WTC11 (cell line): ENCODE results near the gene ARPC1A.

Source experiments
- ATF1 ChIP-seq: sonication (generic); formaldehyde crosslinking; IDR thresholded peaks from 2 replicates; pipeline ENCODE4 v1.8.1; 2023; ENCODE audit warnings: mild to moderate bottlenecking, moderate library complexity, missing genetic modification reagents
- CBFB ChIP-seq: sonication (generic); formaldehyde crosslinking; IDR thresholded peaks from 2 replicates; pipeline ENCODE4 v1.8.1; 2022; ENCODE audit warnings: mild to moderate bottlenecking, low read depth, missing genetic modification reagents
- JAZF1 ChIP-seq: fragments of 250-450 bp; sonication (Bioruptor Pico); IDR thresholded peaks from 2 replicates; pipeline ENCODE4 v1.9.0; 2021; ENCODE audit warnings: moderate library complexity, mild to moderate bottlenecking, inconsistent platforms
- NFATC4 ChIP-seq: fragments of 250-450 bp; sonication (Bioruptor Pico); IDR thresholded peaks from 2 replicates; pipeline ENCODE4 v1.9.0; 2021; ENCODE audit warnings: mild to moderate bottlenecking
- NR1H2 ChIP-seq: sonication (generic); formaldehyde crosslinking; IDR thresholded peaks from 2 replicates; pipeline ENCODE4 v1.9.0; 2021; ENCODE audit warnings: mild to moderate bottlenecking, moderate library complexity, missing genetic modification reagents
- NR2C2 ChIP-seq: sonication (generic); formaldehyde crosslinking; IDR thresholded peaks from 2 replicates; pipeline ENCODE4 v1.8.0; 2022; ENCODE audit warnings: mild to moderate bottlenecking, missing genetic modification reagents
- RELA ChIP-seq: sonication (generic); formaldehyde crosslinking; IDR thresholded peaks from 2 replicates; pipeline ENCODE4 v1.8.1; 2022; ENCODE audit warnings: missing genetic modification reagents, mild to moderate bottlenecking, borderline replicate concordance
- TF ChIP-seq, protein P1 (sequence below): fragments of 200-600 bp; IDR thresholded peaks from 2 replicates; pipeline ENCODE4 v1.8.0; 2022; ENCODE audit warnings: antibody characterized with exemption
- TF ChIP-seq, protein P2 (sequence below): sonication (generic); formaldehyde crosslinking; IDR thresholded peaks from 2 replicates; pipeline ENCODE4 v1.8.1; 2023; ENCODE audit warnings: mild to moderate bottlenecking, moderate library complexity, missing genetic modification reagents
- TF ChIP-seq, protein P3 (sequence below): sonication (generic); formaldehyde crosslinking; IDR thresholded peaks from 2 replicates; pipeline ENCODE4 v1.8.1; 2022; ENCODE audit warnings: mild to moderate bottlenecking, moderate library complexity, missing genetic modification reagents
- TF ChIP-seq, protein P4 (sequence below): sonication (generic); formaldehyde crosslinking; IDR thresholded peaks from 2 replicates; pipeline ENCODE4 v1.8.0; 2022; ENCODE audit warnings: mild to moderate bottlenecking, missing genetic modification reagents

DNA sequence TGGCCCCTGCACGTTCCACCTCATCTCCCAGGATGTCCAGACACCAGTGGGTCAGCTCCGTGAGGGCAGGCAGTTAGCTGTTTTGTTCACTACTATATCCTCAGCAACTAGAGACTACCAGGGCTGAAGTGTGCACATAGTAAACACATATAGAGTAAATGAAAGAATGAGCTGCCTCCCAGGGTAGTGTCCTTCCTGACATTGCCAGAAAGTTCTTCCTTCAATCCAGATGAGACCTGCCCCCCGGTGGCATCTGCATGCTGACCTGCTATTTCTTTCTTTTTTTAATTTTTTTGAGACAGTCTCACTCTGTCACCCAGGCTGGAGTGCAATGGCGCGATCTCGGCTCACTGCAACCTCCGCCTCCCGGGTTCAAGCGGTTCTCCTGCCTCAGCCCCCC is 14.0 kb upstream of the ARPC1A start:
- TF ChIP-seq ATF1 (CRISPR knock-in tag) (no peak), RELA (CRISPR knock-in tag) (no peak), NR2C2 (CRISPR knock-in tag) (no peak), NR1H2 (CRISPR knock-in tag) (no peak), CBFB (CRISPR knock-in tag) (no peak), JAZF1 (no peak), NFATC4 (CRISPR knock-in tag) (no peak)
- TF ChIP-seq, protein P1, sequence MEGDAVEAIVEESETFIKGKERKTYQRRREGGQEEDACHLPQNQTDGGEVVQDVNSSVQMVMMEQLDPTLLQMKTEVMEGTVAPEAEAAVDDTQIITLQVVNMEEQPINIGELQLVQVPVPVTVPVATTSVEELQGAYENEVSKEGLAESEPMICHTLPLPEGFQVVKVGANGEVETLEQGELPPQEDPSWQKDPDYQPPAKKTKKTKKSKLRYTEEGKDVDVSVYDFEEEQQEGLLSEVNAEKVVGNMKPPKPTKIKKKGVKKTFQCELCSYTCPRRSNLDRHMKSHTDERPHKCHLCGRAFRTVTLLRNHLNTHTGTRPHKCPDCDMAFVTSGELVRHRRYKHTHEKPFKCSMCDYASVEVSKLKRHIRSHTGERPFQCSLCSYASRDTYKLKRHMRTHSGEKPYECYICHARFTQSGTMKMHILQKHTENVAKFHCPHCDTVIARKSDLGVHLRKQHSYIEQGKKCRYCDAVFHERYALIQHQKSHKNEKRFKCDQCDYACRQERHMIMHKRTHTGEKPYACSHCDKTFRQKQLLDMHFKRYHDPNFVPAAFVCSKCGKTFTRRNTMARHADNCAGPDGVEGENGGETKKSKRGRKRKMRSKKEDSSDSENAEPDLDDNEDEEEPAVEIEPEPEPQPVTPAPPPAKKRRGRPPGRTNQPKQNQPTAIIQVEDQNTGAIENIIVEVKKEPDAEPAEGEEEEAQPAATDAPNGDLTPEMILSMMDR, result no peak
- TF ChIP-seq, protein P2, sequence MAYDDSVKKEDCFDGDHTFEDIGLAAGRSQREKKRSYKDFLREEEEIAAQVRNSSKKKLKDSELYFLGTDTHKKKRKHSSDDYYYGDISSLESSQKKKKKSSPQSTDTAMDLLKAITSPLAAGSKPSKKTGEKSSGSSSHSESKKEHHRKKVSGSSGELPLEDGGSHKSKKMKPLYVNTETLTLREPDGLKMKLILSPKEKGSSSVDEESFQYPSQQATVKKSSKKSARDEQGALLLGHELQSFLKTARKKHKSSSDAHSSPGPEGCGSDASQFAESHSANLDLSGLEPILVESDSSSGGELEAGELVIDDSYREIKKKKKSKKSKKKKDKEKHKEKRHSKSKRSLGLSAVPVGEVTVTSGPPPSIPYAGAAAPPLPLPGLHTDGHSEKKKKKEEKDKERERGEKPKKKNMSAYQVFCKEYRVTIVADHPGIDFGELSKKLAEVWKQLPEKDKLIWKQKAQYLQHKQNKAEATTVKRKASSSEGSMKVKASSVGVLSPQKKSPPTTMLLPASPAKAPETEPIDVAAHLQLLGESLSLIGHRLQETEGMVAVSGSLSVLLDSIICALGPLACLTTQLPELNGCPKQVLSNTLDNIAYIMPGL (CRISPR knock-in tag), result no peak
- TF ChIP-seq, protein P3, sequence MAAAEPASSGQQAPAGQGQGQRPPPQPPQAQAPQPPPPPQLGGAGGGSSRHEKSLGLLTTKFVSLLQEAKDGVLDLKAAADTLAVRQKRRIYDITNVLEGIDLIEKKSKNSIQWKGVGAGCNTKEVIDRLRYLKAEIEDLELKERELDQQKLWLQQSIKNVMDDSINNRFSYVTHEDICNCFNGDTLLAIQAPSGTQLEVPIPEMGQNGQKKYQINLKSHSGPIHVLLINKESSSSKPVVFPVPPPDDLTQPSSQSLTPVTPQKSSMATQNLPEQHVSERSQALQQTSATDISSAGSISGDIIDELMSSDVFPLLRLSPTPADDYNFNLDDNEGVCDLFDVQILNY, result no peak
- TF ChIP-seq, protein P4, sequence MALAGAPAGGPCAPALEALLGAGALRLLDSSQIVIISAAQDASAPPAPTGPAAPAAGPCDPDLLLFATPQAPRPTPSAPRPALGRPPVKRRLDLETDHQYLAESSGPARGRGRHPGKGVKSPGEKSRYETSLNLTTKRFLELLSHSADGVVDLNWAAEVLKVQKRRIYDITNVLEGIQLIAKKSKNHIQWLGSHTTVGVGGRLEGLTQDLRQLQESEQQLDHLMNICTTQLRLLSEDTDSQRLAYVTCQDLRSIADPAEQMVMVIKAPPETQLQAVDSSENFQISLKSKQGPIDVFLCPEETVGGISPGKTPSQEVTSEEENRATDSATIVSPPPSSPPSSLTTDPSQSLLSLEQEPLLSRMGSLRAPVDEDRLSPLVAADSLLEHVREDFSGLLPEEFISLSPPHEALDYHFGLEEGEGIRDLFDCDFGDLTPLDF (CRISPR knock-in tag), result no peak
